Measurements from ENCODE around the gene ZNF804B.

The ZNF804B gene

DNA sequence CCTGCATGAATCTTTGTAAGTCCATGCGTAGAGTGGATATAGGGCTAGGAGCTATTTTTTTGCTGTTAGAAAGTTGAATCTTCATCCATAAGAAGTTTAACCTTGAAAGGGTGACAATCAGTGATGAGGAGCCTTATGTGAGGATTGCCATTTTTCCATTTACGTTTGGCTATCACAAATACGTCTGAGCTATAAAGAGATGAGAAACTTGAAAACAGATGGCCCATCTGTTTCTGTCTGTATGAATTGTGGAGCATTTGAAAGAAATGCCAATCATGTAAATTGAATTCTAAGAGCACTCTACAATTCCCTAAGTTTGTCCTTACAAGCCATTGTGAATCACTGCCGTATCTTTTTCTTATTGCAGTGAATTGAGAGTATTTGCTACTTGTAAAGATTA lies 205.9 kb downstream of the ZNF804B start:
- in situ Hi-C loops (cut with MboI; ENCODE audit: low sequenced_read_pairs): no loop called here

DNA sequence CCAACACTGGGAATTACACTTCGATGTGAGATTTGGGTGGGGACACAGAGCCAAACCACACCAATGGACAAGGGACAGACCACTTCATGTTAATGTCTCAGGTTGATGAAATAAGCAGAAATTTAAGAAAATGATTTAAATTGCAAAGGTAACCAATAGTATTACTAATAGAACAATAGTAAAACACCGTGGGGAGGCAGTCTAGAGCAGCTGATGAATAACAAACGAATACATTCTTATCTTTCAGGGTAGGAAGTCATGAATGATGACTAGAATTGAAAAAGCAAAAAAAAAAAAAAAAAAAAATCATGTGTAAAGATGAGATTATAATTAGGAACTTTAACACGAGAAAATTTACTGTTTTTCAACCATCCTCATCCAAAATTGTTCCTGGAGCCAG lies 207.9 kb downstream of the ZNF804B start:
- in situ Hi-C loops (cut with MboI; ENCODE audit: low sequenced_read_pairs): no loop called here

DNA sequence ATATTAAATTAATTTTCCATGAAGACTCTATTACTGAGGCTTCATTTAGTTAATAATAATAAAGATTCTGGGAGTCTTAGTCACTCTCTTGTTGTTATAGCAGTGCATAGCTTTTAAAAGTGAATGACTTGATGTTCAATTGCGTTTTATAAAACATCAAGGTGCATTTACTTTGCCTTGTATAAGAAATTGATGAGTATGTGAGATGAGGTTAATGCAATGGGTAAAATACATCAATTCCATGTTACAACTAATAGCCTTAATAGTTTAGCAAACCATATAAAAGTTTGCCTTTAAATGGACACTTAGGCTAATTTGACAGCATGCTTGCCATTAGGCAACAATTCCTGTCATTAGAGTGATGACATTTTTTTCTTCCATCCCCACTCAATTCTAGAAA lies 209.7 kb downstream of the ZNF804B start:
- in situ Hi-C loops (cut with MboI; ENCODE audit: low sequenced_read_pairs): no loop called here

DNA sequence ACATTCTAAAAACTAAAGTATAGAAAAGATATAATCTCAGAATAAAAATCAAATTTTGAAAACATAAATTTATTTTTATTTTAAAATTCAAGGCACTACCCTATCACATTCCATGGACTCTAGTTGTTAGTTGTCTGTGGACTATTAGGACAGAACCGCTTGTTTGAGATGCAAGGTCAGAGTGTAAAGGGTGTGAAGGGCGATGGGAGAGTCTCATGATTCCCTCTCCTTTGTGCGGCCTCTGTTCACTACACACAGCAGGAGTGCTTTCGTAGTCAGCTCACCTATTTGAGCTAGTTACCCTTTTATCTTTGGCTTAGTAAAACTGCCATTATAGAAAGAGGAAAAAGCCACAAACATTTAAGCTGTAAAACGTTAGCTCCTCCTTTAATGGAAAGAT lies 225.8 kb downstream of the ZNF804B start:
- in situ Hi-C loops (cut with MboI; ENCODE audit: low sequenced_read_pairs): no loop called here

DNA sequence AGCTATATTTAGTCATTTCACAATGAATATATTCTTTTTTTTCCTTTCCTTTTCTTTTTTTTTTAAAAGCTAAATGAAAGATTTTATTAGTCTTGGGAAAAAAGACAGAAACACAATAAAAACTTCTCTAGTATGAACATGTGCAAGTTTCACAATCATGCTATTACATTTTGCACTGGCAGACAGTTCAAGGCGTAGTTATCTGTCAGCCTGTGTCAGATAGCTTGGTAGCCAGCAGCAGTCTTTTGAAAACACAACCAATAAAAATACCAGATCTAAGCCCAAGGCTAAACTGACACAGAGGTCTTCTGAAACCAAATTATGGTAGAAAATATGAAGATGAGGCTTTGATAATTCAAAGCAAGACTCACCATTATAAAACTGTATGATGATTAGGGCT lies 241.8 kb downstream of the ZNF804B start:
- in situ Hi-C loops (cut with MboI; ENCODE audit: low sequenced_read_pairs): no loop called here

DNA sequence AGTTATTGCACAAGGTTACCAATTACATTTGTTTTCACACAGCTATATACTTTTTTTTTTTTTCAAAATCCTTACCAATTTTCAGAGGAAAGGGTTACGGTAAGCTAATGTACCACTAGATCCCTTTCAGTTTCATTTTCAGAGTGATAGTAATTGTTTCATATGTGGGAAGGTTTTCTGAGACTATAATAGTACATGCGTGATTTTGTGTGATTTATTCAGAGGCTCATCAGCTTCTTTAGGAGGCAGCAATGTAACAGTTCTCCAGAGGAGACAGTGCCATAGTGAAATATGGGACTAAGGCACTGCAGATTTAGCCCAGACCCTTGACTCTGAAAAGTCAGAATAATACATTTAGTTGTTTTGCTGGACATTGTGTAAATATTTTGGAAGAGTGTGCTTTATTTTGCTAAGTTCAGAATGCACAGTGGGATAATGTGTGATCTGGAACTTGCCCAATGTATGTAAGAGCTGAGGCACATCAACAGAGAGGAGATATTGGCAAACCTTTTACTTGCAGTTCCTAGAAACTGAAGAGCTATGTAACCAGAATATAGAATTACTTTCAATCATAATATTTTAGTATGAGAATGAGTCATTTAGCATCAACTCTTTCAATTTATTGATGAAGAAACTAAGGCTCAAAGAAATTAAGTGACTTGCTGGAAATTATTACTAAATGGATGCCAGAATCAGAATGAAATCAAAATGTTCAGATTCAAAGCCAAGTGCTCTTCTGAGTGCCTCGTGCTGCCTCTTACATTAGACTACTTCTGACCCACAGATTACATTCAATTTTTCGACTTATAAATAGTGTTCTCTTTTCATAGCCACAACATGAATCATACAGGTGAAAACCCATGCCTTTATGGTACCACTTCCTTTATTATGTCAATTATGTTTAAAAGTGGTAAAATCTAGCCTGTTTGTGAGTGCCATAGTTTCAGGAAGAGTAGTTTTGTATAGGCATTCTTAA lies 243.8 kb downstream of the ZNF804B start:
- in situ Hi-C loops (cut with MboI; ENCODE audit: low sequenced_read_pairs): no loop called here

DNA sequence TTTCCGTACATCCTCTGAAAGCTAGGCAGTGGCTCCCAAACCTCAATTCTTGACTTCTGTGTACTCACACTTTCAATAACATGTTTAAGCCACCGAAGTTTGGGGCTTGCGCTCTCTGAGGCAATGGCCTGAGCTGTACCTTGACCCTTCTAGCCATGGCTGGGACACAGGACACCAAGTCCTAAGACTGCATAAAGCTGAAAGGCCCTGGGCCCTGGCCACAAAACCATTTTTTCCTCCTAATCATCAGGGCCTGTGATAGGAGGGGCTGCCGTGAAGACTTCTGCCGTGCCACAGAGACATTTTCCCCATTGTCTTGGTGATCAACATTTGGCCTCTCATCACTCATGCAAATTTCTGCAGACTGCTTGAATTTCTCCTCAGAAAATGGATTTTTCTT lies 252.5 kb downstream of the ZNF804B start:
- in situ Hi-C loops (cut with MboI; ENCODE audit: low sequenced_read_pairs): no loop called here

DNA sequence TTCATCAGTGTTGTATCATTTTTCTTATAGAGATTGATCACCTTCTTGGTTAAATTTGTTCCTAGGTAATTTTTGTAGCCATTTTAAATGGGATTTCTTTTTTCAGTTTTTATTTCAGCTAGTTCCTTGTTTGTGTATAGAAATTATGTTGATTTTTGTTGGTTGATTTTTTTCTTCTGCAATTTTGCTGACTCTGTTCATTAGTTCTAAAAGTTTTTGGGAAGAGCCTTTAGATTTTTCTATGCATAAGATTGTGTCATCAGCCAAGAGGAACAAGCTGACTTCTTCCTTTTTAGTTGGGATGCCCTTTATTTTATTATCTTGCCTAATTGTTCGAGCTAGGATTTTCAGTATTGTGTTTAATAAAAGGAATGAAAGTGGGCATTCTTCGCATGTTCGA lies 258.2 kb downstream of the ZNF804B start:
- in situ Hi-C loops (cut with MboI; ENCODE audit: low sequenced_read_pairs): no loop called here

DNA sequence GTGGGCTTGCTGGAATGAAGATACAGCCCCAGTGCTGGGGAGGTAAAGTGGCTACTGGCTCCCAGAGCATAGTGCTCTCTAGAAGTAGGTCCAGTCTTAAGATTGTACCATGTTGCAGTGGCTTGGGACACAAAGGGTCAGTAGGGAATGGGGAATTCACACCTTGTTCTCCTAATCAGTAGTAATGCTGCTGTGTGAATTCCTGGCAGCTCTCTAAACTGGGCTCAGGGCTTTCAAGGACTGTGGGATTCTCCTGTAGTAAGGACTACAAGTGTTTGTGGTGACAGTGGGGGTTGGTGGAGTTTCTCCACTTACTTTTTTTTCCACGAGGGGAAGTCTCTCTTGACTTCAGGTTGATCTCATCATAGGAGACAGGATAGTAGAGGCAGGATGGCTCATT lies 262.2 kb downstream of the ZNF804B start:
- in situ Hi-C loops (cut with MboI; ENCODE audit: low sequenced_read_pairs): no loop called here

DNA sequence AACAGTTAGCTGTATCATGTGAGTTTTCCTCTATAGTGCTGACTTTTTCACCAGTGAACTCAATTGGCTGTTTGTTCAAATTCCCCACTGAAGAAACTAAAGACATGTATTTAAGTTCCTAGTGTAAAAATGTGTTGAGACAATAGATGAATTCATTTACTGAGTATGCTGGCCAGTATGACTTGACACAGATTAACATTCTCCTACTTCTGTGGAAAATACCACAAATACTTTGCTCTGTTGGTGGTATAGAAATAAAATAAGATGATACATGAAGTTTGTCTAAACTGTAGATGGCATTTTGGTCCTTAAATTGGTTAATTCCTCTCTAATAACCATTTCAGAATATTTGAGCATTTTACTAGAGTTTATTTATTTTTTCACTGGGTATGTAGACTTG lies 263.7 kb downstream of the ZNF804B start:
- in situ Hi-C loops (cut with MboI; ENCODE audit: low sequenced_read_pairs): no loop called here

DNA sequence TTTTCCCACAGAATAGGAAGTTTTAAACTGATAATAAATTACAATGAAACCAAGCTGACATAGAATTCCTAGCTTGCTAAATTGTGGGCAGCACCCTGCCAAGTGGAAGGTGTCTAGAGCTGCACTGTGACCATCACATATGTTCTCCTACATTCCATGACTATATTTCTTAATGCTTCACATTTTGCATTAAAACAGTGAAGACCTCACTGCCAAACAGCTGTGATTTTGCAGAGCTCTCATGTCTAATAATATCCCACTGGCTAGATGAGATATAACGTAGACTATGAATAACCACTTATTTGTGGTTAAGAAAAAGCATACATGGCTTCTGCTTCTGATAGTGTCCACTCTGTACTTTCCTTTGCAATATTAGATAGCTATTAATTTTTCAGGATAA lies 264.4 kb downstream of the ZNF804B start:
- in situ Hi-C loops (cut with MboI; ENCODE audit: low sequenced_read_pairs): no loop called here

DNA sequence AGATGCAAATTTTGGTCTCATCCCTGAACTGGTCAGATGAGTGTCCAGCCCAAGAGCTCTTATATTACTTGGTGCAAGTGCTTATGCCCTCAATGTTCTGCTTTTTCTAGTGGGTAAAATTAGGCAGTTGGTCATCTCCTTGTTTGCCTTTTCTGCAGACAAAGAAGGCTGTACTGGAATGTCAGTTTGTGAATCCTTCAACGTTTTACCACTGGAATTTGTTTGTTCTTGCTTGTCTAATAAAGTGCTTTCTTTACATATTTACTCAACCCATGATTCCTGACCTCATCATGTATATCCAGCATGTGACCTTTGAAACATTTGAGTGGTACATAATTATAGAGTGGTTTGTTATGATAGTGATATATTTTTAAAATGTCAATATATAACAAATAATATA lies 268.3 kb downstream of the ZNF804B start:
- in situ Hi-C loops (cut with MboI; ENCODE audit: low sequenced_read_pairs): no loop called here

DNA sequence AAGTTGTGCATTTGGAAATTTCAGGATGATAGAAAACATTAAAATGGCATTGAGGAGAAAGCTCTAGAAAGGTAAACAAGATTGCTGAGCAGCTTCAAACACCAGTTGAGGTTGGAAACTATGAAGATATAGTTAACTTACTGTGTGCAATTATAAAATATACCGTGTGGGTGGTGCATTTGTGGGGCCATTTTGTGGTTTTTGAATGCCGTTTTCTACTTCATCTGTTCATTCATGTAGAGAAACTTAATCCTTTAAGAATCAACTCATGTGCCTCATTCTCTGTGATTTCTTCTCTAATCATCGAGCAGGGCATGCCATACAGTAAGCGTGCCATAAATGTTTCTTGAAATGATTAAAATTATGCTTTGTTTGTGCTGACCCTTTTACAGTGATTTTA lies 268.8 kb downstream of the ZNF804B start:
- in situ Hi-C loops (cut with MboI; ENCODE audit: low sequenced_read_pairs): no loop called here

DNA sequence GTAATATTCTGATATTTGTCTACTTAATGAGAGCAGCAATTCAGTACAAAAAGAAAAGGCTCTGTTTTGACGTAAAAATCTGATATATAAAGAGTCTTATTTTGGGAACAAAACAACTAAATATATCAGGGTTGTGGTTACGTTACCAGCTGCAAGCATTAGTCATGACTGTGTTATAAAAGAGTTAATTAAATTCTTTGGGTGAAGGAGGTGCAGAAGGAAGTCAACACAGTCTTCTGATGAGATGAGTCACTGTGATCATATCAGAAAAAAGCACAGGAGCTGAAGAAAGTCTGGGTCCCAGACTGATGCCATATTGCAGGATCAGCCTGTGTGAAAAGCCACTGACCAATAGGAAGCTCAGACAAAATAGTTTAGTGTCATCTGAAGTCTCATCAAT lies 270.4 kb downstream of the ZNF804B start:
- in situ Hi-C loops (cut with MboI; ENCODE audit: low sequenced_read_pairs): no loop called here

DNA sequence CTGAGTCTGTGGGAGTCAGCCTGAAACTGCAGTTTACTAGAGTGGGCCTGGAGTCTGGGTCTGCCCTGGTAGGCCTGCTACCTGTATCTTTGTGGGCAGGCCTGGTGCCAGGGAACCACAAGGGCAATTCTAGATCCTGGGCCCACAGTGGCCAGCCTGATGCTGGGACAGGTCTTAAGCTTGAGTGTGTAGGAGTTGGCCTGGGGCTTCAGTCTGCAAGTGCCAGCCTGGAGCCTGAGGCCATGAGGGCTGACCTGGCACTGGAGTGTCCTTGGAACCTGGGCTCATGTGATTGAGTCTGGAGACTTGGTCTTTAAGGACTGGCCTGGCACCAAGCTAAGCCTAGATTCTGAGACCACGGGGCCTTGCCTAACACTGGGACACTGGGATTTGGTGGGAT lies 281.7 kb downstream of the ZNF804B start:
- in situ Hi-C loops (cut with MboI; ENCODE audit: low sequenced_read_pairs): no loop called here

DNA sequence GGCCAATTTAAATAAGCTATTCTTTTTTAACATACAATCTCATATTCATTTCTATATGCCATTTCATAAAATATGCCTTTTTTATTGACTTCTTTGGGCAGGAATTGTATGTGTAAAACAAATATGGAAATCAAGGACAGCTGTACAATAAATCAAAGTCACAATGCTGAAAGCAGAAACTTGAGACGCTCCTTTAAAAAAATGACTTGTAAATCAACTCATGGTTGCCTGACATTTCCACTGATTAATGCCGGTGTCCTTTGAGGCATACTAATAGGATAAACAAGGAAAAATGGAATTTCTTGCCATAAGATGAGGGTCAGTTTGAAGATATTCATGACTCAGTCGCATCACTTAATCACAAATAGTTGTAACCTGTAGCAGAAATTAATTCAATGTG lies 283.4 kb downstream of the ZNF804B start:
- in situ Hi-C loops (cut with MboI; ENCODE audit: low sequenced_read_pairs): no loop called here

DNA sequence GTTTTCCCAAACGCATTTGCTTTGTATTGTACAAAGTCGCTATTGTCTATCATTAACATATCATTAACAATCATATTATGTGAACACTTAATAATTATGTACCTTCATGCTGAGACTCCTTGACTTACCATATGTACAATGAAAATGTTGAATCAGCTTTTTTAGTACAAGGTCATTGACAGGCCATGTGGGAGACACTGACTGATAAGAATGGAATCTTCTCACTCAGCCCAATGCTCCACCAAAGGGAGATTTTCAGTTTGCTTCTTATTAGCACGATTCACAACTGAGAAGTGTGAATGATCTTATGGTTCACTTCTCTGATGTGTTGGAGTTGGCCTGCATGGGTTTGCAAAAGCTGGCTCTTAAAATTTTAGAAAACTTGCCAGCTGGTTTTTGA lies 289.5 kb downstream of the ZNF804B start:
- in situ Hi-C loops (cut with MboI; ENCODE audit: low sequenced_read_pairs): no loop called here

DNA sequence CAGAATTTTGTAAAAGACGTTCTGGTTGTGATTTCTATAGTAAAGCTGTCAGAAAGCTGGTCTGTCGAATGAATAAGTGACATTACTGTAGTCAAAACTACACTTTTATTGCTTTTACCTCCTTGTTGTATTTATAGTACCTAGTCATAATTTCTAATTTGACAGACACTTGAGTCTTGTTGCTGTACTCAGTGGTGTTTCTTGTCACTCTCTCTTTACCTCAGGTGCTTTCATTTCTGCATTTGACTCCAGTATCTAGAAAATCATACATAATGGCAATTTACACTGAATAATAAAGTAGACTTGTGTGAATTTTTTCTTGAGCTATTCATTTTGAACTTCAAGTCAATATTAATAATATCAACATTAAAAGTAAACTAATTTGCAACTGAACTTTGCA lies 293.6 kb downstream of the ZNF804B start:
- in situ Hi-C loops (cut with MboI; ENCODE audit: low sequenced_read_pairs): no loop called here

DNA sequence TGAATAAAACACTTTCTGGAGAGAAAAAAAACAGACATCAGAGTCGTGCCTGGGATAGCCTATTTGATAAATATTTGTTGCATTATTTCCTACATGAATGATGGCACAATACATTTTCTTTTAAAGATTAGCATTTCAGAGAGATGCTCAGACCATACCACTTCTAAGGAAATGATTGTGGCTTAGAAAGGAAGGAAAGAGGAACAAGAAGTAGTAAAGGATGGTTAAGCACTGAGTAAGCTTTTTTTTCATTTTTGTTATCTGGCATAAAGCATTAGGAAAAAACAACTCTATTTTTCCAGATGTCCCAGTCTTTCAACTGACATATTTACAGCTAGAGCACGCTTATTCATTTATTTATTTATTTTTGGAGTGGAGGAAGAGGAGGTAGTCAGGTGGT lies 294.9 kb downstream of the ZNF804B start:
- in situ Hi-C loops (cut with MboI; ENCODE audit: low sequenced_read_pairs): no loop called here

DNA sequence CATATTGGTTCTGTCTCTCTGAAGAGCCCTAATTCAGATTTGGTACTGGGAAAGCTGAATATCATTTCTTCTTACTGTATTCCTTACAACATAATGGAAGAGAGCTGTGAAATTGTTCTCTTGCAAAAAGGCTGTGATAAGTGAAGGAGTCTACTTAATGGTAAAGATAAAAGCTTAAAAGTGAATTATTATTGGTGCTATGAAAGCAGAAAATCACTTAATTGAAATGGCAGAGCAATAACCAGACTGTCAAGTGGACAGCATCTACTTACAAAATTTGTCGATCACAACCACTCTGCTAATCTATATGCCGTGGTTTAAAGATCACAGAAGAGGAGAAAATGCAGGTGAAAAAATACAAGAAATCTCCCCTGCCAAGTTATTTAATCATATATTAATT lies 300.7 kb downstream of the ZNF804B start:
- in situ Hi-C loops (cut with MboI; ENCODE audit: low sequenced_read_pairs): no loop called here

DNA sequence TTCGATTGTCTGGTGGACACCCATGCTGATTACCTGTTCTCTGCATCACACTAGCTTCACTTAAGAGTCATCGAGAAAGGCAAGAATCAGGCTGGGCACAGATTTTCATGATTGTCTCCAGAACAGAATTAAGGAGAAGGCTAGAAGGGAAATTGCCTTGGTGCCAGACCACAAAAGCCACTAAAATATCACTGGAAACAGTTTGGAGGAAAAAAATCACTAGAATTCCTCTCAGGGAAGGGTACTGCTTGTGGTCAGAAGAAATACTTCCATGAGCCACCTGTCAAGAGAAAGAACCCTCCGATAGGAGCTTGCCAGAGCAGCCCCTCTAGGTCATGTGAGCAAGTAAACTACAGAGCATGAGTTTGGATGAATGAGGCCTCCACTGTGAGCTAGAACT lies 305.3 kb downstream of the ZNF804B start:
- in situ Hi-C loops (cut with MboI; ENCODE audit: low sequenced_read_pairs): no loop called here

DNA sequence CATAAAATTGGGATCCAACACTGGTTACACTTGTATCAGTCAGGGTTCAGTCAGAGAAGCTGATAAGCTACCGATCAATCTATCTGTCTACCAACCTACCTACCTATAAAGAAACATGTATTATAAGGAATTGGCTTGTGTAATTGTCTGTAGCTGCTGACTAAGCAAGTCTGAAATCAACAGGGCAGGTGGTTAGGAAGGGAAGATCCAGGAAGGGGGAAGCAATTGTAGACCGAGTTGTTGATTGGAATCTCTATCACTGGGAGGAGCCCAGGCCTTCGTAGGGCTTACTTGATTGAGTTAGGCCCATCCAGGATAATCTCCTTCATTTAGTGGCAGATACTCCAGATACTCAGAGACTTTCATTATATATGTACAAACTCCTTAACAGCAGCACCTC lies 307.5 kb downstream of the ZNF804B start:
- in situ Hi-C loops (cut with MboI; ENCODE audit: low sequenced_read_pairs): no loop called here

DNA sequence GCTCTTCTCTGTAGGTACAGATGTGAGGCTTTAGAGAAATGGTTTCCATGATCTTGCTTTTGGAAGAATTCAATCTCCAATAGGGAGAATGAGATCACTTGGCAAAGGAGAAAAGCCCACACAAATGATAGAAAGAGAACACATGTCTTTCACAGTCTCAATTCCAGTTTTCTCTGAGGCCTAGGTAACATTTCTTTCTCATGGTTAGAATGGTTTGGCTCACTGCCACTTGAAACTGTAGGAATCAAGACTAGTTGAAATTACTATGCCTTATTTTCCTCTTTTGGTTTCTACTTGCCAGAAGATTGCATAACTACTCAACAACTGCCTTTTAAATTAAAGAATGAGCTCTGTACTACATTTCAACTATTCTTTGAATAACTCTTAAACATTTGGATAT lies 312.6 kb downstream of the ZNF804B start:
- in situ Hi-C loops (cut with MboI; ENCODE audit: low sequenced_read_pairs): no loop called here

Data from HL-60/S4 treated with phorbol 12-myristate 13-acetate at 8.2 ng/mL for 4 days and 3 days (cell line).